HG03469 (cell line): ENCODE results near the gene SNAPC4.
"Not testable (repeated sequence)": the region's sequence is repeated elsewhere in the genome, so short reads cannot be mapped to it uniquely, and the experiment has no call there.

Experiments used
- ATAC-seq: cut with Tn5 transposase; IDR thresholded peaks from one replicate; pipeline ENCODE4 v1.9.1; 2021; ENCODE audit warnings: mild to moderate bottlenecking, moderate library complexity, moderate number of reproducible peaks; ENCODE audit not compliant: unreplicated experiment

Gene SNAPC4

DNA sequence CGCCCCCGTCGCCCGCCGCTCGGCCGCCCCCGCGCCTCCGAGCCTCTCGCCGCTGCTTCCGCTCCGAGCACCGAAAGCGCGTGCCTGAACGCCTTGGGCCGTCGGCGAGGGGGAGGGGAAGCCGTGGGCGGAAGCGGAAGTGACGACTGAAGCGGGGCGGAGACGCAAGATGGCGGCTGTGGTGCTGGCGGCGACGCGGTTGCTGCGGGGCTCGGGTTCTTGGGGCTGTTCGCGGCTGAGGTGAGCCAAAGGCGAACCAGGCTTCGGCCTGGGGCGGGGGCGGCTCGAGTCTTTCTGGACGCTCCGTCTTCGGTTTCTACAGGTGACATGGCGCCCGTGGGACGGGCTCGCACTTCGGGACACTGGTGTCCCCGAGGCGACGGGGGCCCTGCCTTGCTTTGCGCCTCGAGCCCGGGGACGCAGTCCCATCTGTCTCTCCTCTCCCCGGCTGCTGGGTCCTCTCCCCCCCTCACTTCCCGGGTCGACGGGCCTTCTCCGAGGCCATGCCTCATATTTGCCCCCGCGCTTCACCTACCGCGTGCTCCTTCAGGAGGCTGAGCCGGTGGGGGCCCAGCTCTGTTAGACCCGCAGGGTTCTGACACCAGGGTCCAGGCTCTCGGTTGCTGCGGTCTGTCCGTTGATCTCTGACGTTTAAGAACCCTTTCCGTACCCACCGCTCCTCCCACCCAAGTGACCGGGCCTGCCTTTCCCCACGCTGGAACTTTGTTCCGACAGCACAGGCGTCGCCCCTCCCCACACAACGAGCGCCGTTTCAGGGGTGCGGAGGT is 10.7 kb upstream of the SNAPC4 start, which contains the start of the genes ENTR1 and PMPCA:
Gene ENTR1, minus strand, starts transcription at position 115 of the 788 bp plus-strand sequence. CDS start 217 bp downstream, outside the sequence.
Gene PMPCA, plus strand, starts transcription at position 159 of the 788 bp plus-strand sequence. Its CDS starts 11 bp downstream, at position 170.
- peak; percentile 83 for ATAC-seq

DNA sequence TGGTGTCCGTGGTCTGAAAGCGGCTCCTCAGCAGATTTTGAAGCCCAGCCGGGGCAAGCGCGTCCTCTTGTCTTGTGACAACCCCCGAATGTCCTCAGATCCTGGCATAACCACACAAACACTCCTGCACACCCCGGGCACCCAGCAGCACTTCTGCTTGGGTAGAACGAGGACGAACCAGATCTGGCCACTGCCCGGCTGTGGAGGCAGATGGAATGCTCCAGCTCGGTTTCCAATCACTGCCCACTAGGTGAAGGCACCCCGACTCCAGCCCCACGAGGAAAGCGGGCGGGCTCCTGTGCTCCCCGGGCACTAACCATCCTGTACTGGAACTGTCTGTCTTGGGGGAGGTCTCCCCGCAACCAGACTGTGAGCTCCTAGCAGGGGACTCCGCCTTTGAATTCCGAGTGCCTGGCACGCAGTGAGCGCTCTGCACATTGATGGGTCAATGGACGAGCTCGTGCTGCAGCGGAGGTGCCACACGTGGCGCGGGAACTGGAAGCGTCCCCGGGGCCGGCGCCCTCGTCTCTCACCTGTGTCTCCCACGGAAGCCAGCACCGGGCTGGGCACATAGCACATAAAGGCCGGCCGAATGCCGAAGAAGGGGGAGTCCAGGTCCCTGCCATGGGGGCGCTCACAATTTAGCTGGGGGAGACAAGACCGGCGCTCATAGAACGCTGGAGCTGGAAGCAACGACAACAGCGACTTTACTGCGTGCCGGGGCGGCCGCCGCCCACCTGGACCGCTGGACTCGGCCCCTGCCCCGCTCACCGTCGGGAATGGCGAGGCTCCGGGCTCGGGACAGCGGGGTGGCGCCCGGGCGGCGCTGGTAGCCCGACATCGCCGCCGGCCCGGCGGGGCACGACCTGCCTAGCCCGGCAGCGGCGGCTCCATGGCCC is 9.8 kb upstream of the SNAPC4 start:
- ATAC-seq = no peak

DNA sequence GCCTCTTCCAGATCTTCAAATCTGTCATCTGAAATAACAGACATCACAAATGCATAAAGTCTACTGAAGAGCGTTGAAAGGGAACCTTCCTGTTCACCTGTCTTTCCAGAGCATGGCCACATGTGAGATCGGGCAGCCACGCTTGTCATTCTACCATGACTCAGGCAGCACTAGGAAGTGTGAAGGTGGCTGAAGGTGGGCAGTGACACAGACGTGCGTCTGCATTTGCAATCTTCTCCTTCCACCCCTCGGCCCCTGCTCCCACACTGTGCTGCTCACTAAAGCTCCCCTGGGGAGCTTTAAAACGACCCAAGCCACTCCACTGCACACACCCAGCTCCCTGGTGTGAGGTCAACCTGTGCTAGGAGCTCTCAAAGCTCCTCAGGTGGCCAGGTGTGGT is 7.9 kb upstream of the SNAPC4 start:
- ATAC-seq = no peak

DNA sequence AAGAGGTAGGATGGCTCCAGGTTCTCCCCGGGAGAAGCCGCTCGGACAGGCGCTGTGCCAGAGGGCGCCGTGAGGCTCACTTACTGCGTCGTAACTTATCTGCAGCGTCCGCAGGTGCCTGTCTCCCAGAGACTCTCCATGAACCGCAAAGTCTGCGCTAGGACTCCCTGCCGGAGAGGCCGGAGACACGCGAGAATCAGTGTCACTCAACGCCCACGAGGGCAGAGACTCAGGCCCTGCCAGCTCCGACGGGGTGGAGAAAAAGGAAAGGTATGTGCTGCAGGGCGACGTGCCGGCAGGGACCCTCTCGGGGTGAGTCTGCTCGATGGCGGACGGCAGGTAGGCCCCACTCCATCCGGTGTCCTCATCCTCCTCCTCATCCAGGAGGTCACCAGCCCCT is 7.1 kb upstream of the SNAPC4 start:
- not testable (repeated sequence) for ATAC-seq

DNA sequence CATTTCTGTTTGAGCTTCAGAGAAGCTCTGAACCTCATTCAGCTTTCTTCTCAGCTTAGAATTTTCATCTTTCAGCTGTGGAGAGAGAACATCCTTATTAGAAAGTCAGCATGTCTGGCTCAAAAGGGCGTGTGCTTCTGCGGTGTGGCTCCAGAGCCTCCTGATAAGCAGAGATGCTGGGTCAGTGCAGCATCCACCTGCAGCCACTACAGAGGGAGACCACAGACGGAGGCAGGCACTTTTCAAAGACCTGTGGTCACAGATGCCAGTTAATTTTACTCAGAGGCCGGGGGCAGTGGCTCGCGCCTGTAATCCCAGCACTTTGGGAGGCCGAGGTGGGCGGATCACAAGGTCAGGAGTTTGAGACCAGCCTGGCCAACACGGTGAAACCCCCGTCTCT is 5.9 kb upstream of the SNAPC4 start:
- ATAC-seq = not testable (repeated sequence)

DNA sequence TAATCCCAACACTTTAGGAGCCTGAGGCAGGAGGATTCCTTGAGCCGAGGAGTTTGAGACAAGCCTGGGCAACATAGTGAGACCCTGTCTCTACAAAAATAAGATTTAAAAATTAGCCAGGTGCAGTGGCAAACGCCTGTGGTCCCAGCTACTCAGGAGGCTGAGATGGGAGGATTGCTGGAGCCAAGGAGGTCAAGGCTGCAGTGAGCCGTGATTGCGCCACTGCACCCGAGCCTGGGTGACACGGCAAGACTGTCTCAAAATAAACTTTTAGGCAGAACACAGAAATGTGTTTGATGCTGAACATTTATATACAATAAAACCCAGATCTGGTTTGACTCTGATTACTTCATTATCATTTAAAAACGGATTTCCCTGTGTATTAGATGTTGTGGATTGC is 5.5 kb upstream of the SNAPC4 start:
- ATAC-seq = no peak

DNA sequence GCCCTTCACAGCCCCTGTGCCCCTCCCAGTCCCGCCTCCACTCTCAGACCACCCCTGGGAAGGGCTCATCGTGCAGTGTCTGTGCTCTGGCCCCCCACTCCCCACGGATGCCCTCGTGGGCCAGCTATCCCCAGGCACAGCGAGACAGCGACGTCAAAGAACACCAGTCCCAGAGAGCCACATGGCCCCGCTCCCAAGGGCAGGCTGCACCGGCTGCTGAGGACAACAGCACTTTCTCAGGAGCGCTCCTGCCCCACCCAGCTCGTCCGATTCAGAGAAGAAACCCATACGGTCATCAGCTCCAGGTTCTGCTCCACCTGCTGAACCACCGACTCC is 4.8 kb upstream of the SNAPC4 start:
- ATAC-seq = no peak

DNA sequence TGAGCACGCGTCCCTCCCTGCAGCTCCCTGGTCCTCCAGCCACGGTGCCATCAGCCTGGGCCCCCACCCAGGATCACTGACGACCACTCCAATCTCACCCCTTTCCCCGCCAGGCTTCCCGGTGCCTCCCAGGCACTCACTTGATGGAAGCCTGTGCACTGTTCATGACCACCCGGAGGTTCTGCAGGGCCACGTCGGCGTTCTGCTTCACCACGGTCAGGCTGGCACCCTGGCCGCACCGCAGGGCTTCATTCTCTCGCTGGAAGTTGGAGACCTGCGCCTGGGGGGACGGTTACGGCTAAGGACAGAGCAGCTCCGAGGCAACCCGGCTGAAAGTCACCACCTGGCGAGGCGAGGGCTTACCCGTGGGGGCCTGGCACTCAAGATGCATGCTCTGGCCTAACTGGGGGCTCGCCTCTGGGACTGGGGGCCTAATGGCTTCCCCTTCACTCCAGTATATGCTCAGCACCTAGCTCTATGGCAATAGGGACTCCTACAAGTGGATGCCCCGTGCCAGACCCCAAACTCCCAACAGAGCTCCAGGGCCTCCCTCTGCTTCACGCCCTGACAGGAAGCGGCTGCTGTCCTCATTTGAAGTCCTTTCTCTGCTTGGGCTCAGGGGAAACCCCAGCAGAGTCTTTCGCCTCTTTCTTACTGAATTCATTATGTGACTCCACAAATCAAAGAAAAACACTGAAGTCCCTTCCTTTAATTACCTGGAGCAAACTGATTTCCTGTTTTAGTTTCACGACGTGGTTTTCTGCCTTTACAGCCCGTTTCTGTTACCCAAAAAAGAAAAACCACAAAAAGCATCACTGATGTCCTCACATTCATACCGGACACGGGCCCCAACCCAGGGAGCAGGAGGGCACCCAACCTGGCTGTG is 4.2 kb upstream of the SNAPC4 start:
- no peak for ATAC-seq

DNA sequence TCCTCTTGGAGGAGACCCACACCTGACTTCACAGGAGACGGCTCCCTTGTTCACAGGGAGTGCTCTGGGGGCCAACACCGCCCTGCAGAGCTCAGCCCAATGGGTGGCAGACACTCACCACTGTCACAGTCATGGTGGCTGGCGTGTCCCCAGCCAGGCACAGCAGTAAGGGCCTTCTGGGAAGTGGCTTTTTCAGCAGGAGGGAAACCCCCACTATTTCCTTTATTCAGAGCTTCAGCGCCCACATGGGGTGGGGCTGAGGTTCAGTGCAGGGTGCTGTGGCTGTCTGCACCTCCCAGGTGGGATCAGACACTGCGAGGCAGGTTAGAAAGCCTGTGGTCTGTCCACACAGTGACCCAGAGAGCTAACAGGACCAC is 3.6 kb upstream of the SNAPC4 start:
- ATAC-seq = no peak

DNA sequence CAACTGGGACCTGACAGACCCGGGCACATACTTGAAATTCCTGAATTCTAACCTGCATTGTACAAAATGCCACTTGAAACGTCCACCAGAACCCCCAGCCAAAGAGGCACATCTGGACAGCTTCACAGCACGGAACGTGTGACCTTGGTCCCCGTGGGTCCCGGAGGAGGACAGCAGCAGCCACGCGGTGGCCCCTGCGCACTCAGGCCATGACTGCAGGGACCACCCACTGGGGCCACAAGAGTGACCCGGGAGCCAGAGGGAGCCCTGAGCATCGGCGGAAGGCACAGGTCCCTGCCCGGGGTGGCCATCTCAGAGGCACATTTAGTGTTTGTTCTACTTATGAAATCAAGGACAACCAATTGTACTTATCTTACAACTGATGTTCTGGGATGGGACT is 2.1 kb upstream of the SNAPC4 start:
- ATAC-seq = no peak

DNA sequence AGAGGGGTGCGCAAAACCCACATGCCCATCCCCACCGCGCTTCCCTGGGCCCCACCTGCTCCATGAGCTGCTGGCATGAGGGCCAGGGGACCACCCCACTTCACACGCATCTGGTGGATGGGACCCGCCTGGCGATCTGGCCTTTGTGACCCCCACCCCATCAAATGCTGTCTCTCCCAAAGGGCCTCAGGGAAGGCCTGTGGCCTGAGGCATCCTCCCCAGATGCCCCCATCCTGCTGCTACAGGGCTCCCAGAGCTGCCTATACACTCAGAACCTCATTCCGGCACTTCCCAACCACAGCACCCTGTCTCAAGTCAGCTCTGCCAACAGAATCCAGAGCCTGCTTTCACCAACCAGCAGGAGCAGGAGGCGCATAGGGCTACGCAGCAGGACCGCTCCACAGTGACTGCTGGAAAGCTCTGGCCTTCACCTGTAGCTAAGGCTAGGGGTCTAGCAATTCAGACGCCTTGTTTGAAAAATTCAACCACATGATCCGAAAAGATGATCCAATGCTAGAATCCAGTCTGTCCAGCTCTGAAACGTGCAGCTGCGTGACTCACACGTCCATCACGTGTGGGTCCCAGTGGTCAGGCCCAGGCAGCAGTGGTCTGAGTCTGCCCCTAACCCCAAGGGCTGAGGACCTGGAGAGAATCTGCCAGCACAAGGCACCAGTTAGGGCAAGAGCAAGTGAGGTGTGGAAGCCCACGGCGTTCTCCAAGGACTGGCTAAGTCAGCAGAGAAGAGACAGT is 1.4 kb upstream of the SNAPC4 start:
- no peak for ATAC-seq

DNA sequence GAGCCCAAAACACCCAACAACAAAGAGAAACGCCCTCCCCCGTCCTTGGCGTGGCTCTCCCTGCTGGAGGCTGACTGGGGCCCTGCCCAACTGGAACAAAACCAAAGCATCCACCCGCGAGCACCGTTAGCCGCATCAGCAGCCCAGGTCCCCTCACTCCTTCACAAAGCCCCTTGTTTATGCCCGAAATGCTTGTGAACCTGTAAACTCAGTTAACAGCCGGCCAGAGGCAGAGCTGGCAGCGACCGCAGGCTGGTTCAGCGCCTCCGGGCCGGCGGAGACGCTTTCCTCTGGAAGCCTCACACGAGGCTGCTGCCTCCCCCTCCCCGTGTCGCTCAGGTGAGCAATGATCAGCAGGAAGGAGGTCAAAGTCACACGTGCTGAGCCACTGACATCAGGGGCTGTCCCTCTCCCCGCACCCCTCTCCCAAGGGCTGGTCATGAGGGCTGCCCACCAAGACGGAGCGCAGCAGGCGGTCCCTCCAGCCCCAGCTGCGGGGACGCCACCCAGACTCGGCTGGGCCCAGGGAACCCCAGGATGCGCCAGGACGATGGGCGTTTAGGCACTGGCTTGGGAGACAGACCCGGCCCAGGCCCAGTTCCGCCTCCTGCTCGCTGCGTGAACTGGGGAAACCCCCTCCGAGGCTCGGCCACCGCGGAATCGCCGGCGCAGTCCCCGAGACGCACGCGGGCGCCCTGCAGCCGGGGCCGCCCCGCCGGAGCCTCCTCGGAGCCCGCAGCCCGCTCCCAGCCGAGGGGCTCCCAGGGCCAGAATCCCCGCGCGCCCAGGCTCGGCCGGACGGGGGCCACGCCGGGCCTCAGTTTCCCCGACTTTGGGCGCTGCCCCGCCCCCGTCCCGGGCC is 563 bp downstream of the SNAPC4 start:
- ATAC-seq = no peak

DNA sequence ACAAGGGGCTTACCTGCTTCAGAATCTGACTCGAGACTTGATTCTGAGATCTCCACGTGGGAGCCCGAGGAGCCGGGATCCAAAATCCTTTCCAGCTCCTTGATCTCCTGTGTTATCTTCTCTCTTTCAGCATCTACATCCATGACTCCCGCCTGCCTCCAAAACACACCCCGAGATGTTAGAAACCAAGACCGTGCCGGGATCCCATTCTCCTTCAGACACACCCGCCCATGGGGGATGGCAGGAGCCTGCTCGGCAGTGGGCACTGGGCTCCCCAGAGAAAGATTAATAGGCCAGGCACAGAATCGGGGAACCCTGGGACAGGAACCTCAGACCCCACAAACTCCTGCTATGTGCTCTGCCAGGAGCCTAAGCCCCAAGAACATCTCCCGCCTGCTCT is 1.7 kb downstream of the SNAPC4 start:
- no peak for ATAC-seq

DNA sequence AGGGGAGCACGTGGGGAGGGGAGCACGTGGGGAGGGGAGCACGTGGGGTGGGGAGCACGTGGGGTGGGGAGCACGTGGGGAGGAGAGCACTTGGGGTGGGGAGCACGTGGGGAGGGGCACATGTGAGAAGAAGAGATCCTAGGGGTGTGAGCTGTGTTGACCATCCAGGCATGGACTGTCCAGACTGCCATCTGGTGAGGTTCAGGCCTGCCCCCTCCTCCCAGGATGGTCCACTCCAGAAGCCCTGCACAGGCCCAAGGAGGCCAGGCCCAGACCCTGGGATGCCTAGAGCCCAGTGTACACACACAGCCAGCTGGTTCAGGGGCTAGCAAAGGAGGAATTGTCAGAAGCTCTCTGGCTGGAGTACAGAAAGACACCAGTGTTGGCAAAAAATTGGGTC is 2.3 kb downstream of the SNAPC4 start:
- ATAC-seq = no peak

DNA sequence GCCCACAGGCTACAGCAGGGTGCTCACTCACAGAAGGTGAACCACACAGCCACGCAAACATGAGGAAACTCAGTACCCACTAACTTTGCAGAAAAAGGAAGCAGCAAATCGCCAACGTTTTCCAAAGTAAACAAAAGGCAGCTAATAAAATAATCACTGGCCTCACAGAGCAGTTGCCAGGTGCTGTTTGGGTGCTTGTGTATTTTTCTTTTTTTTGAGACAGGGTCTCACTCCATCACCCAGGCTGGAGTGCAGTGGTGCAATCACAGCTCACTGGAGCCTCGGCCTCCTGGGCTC is 3.8 kb downstream of the SNAPC4 start:
- ATAC-seq = no peak

DNA sequence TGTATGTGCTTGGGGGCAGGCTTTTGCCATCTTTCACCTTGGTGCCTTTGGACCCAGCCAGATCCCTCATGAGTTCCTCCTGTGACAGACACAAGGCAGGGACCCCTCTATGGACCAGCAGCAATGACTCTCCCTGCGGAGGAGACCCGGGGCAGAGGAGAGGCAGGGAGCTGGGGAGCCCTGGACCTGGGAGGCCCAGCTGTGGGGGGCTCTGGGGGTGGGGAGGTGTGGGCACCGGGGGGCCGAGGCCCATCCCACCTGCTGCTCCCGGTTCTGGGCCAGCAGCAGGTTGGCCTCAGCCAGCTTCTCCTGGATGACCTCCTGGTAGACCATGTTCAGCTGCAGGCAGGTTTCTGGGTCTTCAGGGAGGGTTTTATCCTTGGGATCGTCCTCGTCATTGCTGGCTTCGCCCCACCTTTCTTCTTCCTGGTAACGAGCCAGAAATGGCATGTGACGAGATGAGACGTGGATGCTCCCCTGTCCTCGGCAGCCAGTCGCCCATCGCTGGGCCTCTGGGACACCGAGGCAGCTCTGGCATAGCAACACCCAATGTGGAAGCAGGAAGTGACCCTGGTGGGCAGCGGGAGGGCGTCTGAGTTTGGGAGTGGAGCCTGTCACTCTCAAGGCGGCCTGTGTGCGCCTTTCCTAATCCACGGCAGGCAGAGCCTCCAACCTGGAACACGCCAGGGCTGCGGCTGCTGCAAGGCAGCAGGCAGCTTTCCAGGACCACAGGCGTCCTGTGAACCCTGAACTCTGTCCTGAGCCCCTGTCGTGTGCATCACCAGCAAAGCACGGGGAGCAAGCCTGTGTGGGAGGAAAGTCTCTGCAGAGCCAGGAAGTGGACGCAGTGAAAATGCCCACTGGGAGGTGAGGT is 4.4 kb downstream of the SNAPC4 start:
- ATAC-seq = no peak

DNA sequence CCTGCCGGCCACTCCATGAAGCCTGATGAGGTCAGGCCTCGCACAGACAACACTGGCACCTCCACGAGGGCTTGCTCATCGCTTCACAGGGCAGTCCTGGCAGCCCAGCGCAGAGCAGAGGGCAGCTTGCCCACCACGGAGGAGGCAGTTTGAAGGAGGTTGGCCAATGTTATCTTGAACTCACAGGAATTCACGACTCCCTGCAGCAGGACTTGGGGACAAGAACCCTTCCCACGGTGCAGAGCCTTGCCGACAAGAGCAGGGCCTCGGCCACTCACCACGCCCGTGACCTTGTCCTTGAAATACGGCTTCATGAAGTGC is 5.0 kb downstream of the SNAPC4 start:
- ATAC-seq = no peak

DNA sequence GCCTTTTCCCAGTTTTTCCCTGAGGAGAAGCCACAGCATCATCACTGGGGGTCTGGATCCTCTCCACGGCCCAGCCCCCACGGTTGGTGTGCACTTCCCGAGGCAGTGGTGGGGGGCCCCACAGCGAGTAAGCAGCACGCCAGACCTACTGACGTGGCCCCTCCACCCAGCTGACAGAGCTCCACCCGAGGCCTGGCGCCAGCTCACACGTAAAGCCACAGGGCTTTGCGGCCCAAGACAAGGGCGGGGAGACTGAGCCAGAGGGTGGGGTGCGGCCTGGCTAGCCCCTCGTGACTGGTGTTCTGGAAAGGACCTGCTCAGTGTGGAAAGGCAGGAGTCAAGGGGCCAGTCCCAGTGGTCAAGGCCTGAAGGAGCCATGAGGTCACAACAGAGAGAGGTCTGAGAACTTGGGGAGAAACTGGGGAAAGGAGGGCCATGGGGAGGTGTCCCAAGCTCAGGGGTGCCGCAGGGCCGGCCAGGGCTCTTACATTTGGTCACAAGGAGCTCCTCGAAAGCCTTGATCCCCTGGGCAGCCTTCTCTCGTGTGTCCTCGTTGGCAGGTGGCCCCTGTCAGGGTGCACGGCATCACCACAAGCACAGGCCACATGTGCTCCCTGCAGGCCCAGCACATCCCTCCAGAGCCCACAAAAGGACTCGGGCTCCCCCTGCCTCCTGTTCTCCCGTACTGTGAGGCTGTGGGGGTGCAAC is 5.5 kb downstream of the SNAPC4 start:
- ATAC-seq = no peak
